Fibroblast of villous mesenchyme (primary cell): ENCODE results near the gene TTC34. TPM values are rescaled to one million over a fixed set of nuclear protein-coding genes. Genes with fewer than 3 reads are reported as not detected.

ENCODE experiments used
- DNase-seq: peaks from one replicate; pipeline ENCODE4 v3.0.0-alpha.2; 2010; ENCODE audit warnings: low read depth
- H3K4me3 ChIP-seq: 2 replicates; pipeline ENCODE4 v1.5.1; 2011; ENCODE audit warnings: low read depth, mild to moderate bottlenecking, low read length
- total RNA-seq: library from RNA; depleted of rRNA; stranded (reverse); fragments of >200 nt; gene quantifications from 2 replicates; pipeline ENCODE4 v1.2.3, GENCODE V29; 2012
- TF ChIP-seq, protein P1 (sequence below): IDR thresholded peaks from 2 replicates; pipeline ENCODE4 v1.5.1; 2012; ENCODE audit warnings: low read depth, mild to moderate bottlenecking, low read length; ENCODE audit not compliant: insufficient read depth

TTC34 gene
- total RNA-seq, 1 donor: 0.43 TPM

DNA sequence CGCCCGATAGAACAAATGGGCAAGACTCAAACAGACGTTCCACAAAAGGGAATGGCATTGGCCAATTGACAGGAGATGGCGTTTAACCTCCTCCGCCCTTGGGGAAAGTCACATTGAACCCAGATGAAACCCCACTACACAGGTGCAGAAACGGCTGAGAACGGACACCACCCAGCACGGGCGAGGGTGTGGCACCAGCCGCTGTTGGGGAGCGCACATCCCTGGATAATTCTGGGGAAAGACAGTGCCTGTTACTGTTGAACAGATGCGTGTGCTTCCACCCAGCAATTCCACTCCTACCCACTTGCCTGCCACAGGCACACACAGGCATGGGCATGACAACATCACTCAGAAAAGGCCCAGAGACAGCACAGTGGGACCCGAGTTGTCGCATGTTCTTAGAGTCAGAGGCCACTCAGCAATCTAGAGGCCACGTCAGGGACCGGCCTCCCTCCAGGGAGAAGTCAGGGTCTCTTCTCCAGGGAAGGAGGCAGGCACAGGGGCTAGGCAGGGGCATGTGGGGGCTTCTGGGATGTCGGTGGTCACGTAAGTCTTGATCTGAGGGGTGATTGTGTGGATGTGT is 199.7 kb downstream of the TTC34 start:
- no peak for DNase-seq

DNA sequence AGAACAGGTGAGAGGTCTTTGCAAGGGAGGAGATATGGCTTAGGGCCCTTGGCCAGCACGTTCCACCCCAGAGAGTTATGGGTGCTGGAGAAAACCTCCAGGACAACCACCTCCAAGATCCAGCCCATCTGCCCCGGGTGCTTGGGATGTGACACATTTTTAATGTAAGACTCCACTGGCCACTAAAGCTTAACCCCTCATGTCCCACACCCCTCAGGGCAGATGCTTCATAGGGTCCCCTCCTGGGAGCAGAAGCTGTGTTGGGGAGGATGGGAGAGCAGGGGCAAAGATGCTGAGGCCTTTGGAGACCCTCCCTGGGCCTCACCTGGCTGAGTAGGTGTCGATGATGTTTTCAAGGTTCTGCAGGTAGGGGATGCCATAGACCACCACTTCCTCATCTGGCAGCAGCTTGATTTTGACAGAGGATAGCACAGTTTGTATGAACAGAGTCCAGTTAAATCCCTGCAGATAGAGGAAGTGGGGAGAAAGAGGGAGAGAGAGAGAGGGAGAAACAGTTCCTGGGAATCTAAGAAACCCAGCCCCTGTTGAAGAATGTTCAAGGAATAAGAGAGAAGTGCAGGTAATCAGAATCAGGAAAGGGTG is 203.1 kb downstream of the TTC34 start:
- H3K4me3 ChIP-seq: no peak overlapping the region
- no peak for DNase-seq
- TF ChIP-seq, protein P1, sequence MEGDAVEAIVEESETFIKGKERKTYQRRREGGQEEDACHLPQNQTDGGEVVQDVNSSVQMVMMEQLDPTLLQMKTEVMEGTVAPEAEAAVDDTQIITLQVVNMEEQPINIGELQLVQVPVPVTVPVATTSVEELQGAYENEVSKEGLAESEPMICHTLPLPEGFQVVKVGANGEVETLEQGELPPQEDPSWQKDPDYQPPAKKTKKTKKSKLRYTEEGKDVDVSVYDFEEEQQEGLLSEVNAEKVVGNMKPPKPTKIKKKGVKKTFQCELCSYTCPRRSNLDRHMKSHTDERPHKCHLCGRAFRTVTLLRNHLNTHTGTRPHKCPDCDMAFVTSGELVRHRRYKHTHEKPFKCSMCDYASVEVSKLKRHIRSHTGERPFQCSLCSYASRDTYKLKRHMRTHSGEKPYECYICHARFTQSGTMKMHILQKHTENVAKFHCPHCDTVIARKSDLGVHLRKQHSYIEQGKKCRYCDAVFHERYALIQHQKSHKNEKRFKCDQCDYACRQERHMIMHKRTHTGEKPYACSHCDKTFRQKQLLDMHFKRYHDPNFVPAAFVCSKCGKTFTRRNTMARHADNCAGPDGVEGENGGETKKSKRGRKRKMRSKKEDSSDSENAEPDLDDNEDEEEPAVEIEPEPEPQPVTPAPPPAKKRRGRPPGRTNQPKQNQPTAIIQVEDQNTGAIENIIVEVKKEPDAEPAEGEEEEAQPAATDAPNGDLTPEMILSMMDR: no peak

More for the DNA sequence above, 199.7 kb downstream of the TTC34 start:
- H3K4me3 ChIP-seq: no peak overlapping the region
- TF ChIP-seq, protein P1: no peak

GRCh38 chr1:2597441-2598328 is 203.8 kb downstream of the TTC34 start:
- TF ChIP-seq, protein P1: no peak
- DNase-seq: no peak
- H3K4me3 ChIP-seq: no peak overlapping the region

- TF ChIP-seq, protein P1: no peak
- no peak for DNase-seq
- H3K4me3 ChIP-seq: no peak overlapping the region
Observed at GRCh38 chr1:2596530-2597333, 204.8 kb downstream of the TTC34 start.

DNA sequence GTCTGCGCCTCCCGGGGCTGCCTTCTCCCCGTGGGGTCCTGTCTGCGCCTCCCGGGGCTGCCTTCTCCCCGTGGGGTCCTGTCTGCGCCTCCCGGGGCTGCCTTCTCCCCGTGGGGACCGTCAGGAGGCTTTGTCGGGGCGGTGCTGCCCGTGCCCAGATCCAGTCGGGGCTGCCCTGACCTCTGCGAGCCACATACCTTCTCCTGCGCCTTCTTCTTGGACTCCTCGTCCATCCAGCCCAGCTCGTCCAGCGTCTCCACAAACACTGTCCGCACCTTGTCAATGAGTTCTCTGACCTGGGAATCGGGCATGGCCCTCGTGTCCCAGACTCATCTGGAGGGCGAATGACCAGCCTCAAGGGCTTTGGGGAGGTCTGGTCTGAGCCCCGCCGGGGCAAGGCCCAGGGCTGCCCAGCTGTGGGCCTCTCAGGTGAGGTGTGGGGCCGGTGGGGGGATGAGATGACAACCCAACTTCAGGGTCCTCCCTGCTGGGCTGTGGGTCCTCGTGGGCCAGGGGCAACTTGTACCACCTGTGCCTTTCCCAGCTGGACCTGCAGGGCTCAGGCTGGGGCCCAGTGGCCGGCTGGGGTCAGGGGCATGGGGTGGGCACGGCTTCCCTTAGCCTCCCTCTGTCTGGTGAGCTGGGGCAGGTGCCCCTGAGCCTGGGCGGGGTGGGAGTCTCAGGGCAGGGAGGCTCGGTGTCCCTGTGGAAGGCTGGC is 205.5 kb downstream of the TTC34 start:
- no peak for DNase-seq
- TF ChIP-seq, protein P1: no peak
- no peak overlapping the region for H3K4me3 ChIP-seq

GRCh38 chr1:2595261-2595811 is 206.2 kb downstream of the TTC34 start:
- no peak overlapping the region for H3K4me3 ChIP-seq
- TF ChIP-seq, protein P1: no peak
- DNase-seq: no peak
